SK-N-MC (cell line): Measurements from ENCODE around the gene BTNL8.

ENCODE experiments used
- EZH2 ChIP-seq: fragments of 200-600 bp; sonication (generic); IDR thresholded peaks from one replicate; pipeline ENCODE4 v1.6.1; 2017; ENCODE audit warnings: antibody characterized with exemption
- FOXP2 ChIP-seq: optimal IDR thresholded peaks from 2 replicates; pipeline ENCODE3; 2011; ENCODE audit warnings: mild to moderate bottlenecking, moderate library complexity; ENCODE audit not compliant: insufficient read depth; ENCODE audit errors: extremely low read length, control extremely low read depth
- POLR2AphosphoS5 ChIP-seq: IDR thresholded peaks from 2 replicates; pipeline ENCODE4 v1.6.1; 2012; ENCODE audit warnings: mild to moderate bottlenecking, low read depth, low read length, borderline replicate concordance

DNA sequence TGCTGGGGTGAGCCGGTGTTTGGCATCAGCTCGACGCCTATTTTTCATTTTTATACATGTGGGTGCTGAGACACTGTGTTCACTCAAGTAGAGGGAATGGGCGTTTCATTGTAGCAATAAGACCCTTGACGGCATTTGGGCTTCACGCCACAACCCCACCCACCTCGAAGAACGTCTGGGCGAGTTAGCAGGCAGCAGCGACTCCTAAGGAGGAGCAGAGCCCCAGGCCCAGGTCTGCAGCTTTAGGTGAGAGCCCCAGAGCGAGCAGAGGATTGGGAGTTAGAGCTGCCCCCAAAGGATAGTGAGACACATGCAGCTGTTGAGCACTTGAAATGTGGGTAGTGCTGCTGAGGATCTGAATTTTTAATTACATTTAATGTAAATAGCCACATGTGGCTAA, 36.3 kb upstream of the BTNL8 start:
- TF ChIP-seq POLR2AphosphoS5 = no peak
- no peak for TF ChIP-seq EZH2
- no peak for TF ChIP-seq FOXP2
